ENCODE measurements around the gene HLA-DMA.

DNA sequence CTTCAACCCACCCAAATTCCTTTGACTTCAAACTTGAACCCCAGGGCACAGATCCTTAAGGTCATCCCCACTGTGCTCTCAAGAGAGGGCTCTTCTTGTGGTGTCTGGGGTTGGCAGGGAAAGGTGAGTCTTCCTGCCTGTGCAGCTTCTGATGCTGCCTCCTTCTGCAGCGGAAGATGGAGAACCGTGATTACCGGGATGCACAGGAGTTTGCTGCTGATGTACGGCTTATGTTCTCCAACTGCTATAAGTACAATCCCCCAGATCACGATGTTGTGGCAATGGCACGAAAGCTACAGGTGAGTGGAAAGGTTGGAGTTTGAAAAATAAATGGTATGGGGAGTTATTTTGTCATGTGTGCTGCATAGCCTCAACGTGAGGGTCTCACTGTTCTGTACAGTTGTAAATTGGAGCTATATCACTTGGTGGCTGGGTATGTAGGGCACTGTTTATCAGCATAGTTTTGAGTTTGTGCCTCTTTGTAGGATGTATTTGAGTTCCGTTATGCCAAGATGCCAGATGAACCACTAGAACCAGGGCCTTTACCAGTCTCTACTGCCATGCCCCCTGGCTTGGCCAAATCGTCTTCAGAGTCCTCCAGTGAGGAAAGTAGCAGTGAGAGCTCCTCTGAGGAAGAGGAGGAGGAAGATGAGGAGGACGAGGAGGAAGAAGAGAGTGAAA is 24.5 kb upstream of the HLA-DMA start:
- no peak for TF ChIP-seq YY1 (IDR thresholded peaks at IDR 0.05; ENCODE audit: insufficient read depth, insufficient replicate concordance, low read depth, low read length)
- no peak for TF ChIP-seq MED1 (CRISPR knock-in tag; IDR thresholded peaks at IDR 0.05)
- TF ChIP-seq SNRNP70 (IDR thresholded peaks at IDR 0.05; ENCODE audit: low read depth, low read length) = no peak
